OCI-LY7 (cell line): Measurements from ENCODE around the gene GRB10. TPM values are rescaled to one million over a fixed set of nuclear protein-coding genes. Genes with fewer than 3 reads are reported as not detected.

Source experiments
- BruUV-seq: library from RNA; stranded (reverse); fragments of 400-500 nt; replicated peaks from 2 replicates; lab custom pipeline; 2021; lab: Mats Ljungman, UMichigan
- CTCF ChIA-PET: fragments of 300-600 bp; sonication (Branson Sonifier 250); formaldehyde crosslinking; loops from one replicate; lab custom pipeline; 2022; ENCODE audit warnings: antibody characterized with exemption; ENCODE audit not compliant: unreplicated experiment; lab: Charles Lee
- POLR2A ChIA-PET: fragments of 300-600 bp; sonication (Branson Sonifier 250); formaldehyde crosslinking; loops from one replicate; lab custom pipeline; 2022; ENCODE audit warnings: antibody characterized with exemption; lab: Charles Lee
- DNase-seq: peaks from one replicate; pipeline ENCODE4 v3.0.0-alpha.2; 2015; ENCODE audit warnings: low spot score
- H2AFZ ChIP-seq: fragments of 200-600 bp; sonication (generic), shearing (Covaris generic); 2 replicates; pipeline ENCODE4 v1.6.1; 2014; ENCODE audit warnings: mild to moderate bottlenecking, antibody characterized with exemption, low read length, moderate library complexity
- H3K27ac ChIP-seq: fragments of 200-600 bp; sonication (generic); 2 replicates; pipeline ENCODE4 v1.5.1; 2014; ENCODE audit warnings: mixed run types, low read depth, mild to moderate bottlenecking, moderate library complexity, low read length, inconsistent platforms; ENCODE audit not compliant: poor library complexity, severe bottlenecking
- H3K36me3 ChIP-seq: fragments of 200-600 bp; sonication (generic); 2 replicates; pipeline ENCODE4 v1.6.1; 2014; ENCODE audit warnings: mild to moderate bottlenecking, antibody characterized with exemption, low read length, moderate library complexity, mixed read lengths; ENCODE audit not compliant: insufficient read depth
- H3K4me1 ChIP-seq: fragments of 200-600 bp; sonication (generic); 2 replicates; pipeline ENCODE4 v1.5.1; 2014; ENCODE audit warnings: mild to moderate bottlenecking, low read length; ENCODE audit not compliant: insufficient read depth, poor library complexity, severe bottlenecking
- H3K4me2 ChIP-seq: fragments of 200-600 bp; sonication (generic); 2 replicates; pipeline ENCODE4 v1.6.1; 2014; ENCODE audit warnings: mild to moderate bottlenecking, low read length
- H3K4me3 ChIP-seq: fragments of 200-600 bp; sonication (generic); 2 replicates; pipeline ENCODE4 v1.5.1; 2014; ENCODE audit warnings: mild to moderate bottlenecking, low read depth, low read length; ENCODE audit not compliant: poor library complexity, severe bottlenecking
- H3K79me2 ChIP-seq: fragments of 200-600 bp; sonication (generic); 2 replicates; pipeline ENCODE4 v1.6.1; 2016; ENCODE audit warnings: low read depth, mild to moderate bottlenecking, low read length, moderate library complexity, mixed read lengths; ENCODE audit not compliant: insufficient read depth
- H3K9me2 ChIP-seq: fragments of 200-600 bp; sonication (generic); 2 replicates; pipeline ENCODE4 v1.6.1; 2016; ENCODE audit warnings: mild to moderate bottlenecking, low read length, mixed read lengths; ENCODE audit not compliant: insufficient read depth
- H3K9me3 ChIP-seq: fragments of 200-600 bp; sonication (generic); 2 replicates; pipeline ENCODE4 v1.6.1; 2014; ENCODE audit warnings: mild to moderate bottlenecking, mixed run types, low read length, mixed read lengths
- H4K20me1 ChIP-seq: fragments of 200-600 bp; sonication (generic); 2 replicates; pipeline ENCODE4 v1.6.1; 2014; ENCODE audit warnings: mild to moderate bottlenecking, antibody characterized with exemption, low read length, moderate library complexity, mixed read lengths; ENCODE audit not compliant: insufficient read depth
- CTCF ChIP-seq: fragments of 200-600 bp; sonication (generic); conservative IDR thresholded peaks from 2 replicates; pipeline ENCODE4 v1.5.1; 2014; ENCODE audit warnings: mild to moderate bottlenecking, antibody characterized with exemption, low read length, moderate library complexity, mixed read lengths
- EZH2phosphoT487 ChIP-seq: fragments of 200-600 bp; sonication (generic); IDR thresholded peaks from 2 replicates; pipeline ENCODE4 v1.6.1; 2018; ENCODE audit warnings: low read depth, borderline replicate concordance, mild to moderate bottlenecking, mixed run types, antibody characterized with exemption, low read length, moderate library complexity, mixed read lengths
- intact Hi-C: fragments of 100-400 bp; cut with micrococcal nuclease; formaldehyde crosslinking; loops from one replicate; pipeline ENCODE4 v1.10.0; 2022; ENCODE audit not compliant: unreplicated experiment
- total RNA-seq, 2 experiments: library from RNA; depleted of rRNA in 1 of 2; stranded (reverse); fragments of >200 nt in 1 of 2; shearing (Covaris generic) in 1 of 2; gene quantifications; 2 replicates each; pipeline ENCODE4 v1.2.3, GENCODE V29; 2014 to 2022

GRB10 gene
- total RNA-seq, 2 experiments from 2014 or later = not detected

- intact Hi-C loops = no loop called here
- H3K9me2 ChIP-seq = no peaks in the 10 kb centered on the region
- H3K4me3 ChIP-seq = no peak overlapping the region
- no peaks in the 10 kb centered on the region for H3K36me3 ChIP-seq
- H3K79me2 ChIP-seq = no peaks in the 10 kb centered on the region
- H2AFZ ChIP-seq = no peak overlapping the region
- H3K4me1 ChIP-seq = no peaks in the 10 kb centered on the region
- DNase-seq = peak; percentile 28
- H3K9me3 ChIP-seq = no peaks in the 10 kb centered on the region
- no peak overlapping the region for H3K27ac ChIP-seq
- H4K20me1 ChIP-seq = no peaks in the 10 kb centered on the region
- POLR2A ChIA-PET = no interaction called here
- CTCF ChIA-PET = interaction anchor here (0.7 kb wide), 1 partner anchor 9 kb away, joined by 3 read pairs; no protein-coding TSS in a partner anchor
- no TSS peak for BruUV-seq
- TF ChIP-seq EZH2phosphoT487 (no peak), CTCF (peak; percentile 65)
- H3K4me2 ChIP-seq = no peak overlapping the region
These were observed 187.1 kb downstream of the GRB10 start for GRCh38 chr7:50595491-50596102.

GRCh38 chr7:50594734-50595485, 187.8 kb downstream of the GRB10 start:
- no TSS peak for BruUV-seq
- no peaks in the 10 kb centered on the region for H3K36me3 ChIP-seq
- no peaks in the 10 kb centered on the region for H3K79me2 ChIP-seq
- no peak overlapping the region for H3K4me2 ChIP-seq
- CTCF ChIA-PET = interaction anchor here (0.7 kb wide), 1 partner anchor 9 kb away, joined by 3 read pairs; no protein-coding TSS in a partner anchor
- no peak for DNase-seq
- H3K27ac ChIP-seq = no peak overlapping the region
- POLR2A ChIA-PET = interaction anchor here (0.6 kb wide), 1 partner anchor 1396 kb away, joined by 4 read pairs; no protein-coding TSS in a partner anchor
- H2AFZ ChIP-seq = no peak overlapping the region
- no peaks in the 10 kb centered on the region for H3K9me3 ChIP-seq
- no peaks in the 10 kb centered on the region for H3K4me1 ChIP-seq
- TF ChIP-seq EZH2phosphoT487 (no peak), CTCF (no peak)
- no peaks in the 10 kb centered on the region for H4K20me1 ChIP-seq
- no peak overlapping the region for H3K4me3 ChIP-seq
- intact Hi-C loops = no loop called here
- H3K9me2 ChIP-seq = no peaks in the 10 kb centered on the region
